Kidney tubule cell (primary cell): ENCODE data around the gene GEN1.
A peak's percentile ranks its signal among the peaks of the same experiment; 100 is the strongest.

Source experiments
- DNase-seq: peaks from one replicate; pipeline ENCODE4 v3.0.0-alpha.2; 2018; ENCODE audit warnings: low spot score

The GEN1 gene, protein sequence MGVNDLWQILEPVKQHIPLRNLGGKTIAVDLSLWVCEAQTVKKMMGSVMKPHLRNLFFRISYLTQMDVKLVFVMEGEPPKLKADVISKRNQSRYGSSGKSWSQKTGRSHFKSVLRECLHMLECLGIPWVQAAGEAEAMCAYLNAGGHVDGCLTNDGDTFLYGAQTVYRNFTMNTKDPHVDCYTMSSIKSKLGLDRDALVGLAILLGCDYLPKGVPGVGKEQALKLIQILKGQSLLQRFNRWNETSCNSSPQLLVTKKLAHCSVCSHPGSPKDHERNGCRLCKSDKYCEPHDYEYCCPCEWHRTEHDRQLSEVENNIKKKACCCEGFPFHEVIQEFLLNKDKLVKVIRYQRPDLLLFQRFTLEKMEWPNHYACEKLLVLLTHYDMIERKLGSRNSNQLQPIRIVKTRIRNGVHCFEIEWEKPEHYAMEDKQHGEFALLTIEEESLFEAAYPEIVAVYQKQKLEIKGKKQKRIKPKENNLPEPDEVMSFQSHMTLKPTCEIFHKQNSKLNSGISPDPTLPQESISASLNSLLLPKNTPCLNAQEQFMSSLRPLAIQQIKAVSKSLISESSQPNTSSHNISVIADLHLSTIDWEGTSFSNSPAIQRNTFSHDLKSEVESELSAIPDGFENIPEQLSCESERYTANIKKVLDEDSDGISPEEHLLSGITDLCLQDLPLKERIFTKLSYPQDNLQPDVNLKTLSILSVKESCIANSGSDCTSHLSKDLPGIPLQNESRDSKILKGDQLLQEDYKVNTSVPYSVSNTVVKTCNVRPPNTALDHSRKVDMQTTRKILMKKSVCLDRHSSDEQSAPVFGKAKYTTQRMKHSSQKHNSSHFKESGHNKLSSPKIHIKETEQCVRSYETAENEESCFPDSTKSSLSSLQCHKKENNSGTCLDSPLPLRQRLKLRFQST

DNA sequence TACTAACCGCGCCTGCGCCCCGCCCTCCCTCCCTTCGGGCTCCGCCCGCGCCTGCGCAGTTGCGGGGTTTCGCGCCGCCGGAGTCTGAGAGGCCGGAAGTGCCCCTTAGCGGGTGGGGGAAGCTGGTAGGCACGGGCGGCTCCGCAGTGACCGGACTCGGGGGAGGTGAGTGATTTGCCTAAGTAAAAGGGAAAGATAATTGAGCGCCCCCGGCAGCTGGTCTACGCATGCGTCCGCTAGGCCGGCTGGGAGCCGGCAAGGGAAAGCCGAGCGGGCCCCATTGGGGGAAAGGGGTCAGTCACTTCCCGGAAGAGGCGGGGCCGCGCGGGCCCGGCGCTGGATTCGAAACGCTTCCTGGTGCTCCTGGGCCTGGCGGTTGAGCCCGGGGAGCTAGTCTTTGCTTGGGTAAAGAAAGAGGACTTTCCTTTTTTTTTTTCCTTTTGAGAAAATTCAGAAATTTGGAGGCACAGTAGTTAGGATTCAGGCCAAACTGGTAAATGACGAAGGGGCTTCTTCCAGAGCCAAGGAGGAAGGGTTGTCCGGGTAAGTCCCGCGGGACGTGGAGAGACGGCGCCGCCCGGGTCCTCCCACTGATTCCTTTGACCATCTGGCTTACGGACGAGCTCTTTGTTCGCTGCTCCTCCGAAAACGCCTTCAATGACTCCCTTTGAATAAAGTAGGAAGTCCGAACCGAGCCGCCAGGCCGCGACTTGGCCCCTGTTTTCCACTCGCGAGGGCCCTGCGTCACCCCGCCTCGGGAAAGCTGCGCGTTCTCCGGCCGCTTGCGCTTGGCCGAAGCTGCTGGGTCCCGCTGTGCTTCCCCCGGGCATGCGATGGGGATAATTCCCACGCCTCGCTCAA, at the start of gene GEN1, which contains the start of gene SMC6:
GEN1 (plus strand) TSS at position 336 of the 861 bp plus-strand sequence. CDS start 5,806 bp downstream, outside the sequence.
SMC6 (minus strand) TSS at position 8 of the 861 bp plus-strand sequence. CDS start 7,864 bp downstream, outside the sequence.
- peak; percentile 93 for DNase-seq

DNA sequence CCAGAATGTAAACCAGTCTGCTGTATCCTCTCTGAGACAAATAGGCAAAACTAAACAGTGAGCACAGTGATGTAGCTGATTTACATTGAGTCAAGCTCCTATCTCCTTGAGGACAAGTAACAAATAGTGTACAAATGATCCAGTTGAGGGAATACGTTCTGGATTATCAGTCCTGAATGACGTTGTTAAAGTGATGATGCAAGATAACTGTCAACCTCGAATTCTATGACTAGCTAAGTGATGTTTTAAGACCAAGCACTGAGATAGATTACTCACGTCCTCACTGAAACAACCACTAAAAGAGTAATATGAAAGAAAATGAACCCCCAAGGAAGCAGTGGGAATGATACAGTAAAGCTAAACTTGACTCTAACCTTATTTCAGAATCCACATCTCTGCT, 47.1 kb upstream of the GEN1 start:
- DNase-seq: no peak

DNA sequence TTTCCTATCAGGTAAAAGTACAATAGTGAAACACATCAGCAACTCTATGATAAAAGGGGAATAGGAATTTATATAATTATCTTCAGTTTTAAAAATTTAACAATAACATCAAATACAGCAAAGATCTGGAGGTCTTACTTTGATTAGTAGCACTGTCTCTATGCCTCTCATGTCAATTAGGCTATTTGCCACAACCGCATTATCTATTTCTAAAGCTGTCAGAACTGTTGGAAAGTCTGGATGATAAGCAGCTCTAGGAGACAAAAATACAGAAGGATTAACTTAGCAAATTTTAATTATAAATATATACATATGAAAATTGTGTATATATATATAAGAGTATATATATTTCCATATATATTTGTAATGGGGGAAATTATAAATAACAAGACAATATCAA, 45.4 kb upstream of the GEN1 start:
- DNase-seq: no peak

DNA sequence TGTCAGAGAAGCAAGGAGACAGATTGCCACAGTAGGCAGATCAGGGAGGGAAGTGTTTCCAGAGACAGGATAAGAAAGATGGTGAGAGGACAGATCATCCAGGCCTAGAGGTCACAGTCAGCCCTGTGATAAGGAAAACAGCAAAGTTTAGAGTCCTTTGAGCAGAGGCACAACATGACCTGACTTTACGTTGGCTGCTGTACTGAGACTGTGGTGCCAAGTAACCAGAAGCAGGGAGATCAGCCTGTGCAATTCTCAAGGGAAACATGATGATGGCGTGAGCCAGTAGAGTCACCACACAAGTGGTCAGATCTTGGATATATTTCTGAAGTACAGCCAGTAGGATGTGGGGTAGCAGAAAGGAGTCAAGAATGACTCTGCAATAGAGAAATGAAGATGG, 44.0 kb upstream of the GEN1 start:
- no peak for DNase-seq

DNA sequence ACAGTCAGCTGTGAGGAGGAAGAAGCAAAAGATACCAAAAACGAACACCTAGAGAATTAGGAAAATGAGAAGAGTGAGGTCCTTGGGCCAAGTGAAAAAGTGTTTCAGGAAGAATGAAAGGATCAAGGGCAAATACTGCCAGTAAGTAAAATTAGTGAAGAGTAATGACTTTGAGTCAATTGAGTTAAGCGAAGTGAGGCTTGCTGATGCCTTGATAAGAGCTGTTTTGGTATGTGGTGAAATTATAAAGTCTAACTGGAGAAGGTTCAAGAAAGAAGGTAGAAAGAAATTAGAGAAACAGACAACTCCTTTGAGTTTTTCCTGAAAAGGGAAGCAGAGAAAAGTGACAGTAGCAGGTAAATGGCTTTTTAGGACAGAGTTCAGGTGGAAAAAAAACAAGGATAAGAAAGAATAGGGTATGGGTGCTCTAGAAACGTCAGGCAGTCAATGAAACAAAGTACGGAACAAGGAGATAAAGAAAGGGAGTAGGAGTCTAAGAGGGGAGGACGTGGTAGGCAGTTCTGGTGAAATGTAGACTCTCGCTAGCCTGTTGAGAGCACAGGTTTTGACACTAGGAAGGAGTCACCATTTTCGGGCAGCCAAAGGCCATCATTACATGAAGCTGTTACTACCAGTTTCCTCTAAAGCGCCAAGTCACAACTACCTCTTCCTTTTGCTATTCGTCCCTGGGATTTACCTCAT, 43.2 kb upstream of the GEN1 start:
- no peak for DNase-seq

DNA sequence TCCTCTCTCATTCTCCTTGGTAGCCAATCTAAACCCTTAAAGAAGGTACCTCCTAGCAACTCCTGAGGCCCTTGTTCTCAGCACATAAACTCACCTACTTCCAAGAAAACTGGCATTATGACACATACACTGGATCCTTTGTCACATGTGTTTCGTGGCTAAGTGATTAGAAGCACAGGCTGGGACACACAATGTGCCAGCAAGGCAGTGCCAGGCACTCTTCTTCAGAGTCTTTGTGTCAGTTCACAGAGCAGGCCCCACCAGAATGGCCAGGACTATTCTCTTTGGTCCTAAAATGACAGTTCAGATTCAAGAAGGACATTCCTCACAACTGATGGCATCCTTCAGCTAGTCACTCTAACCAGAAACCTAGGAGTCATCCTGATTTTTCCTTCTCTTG, 40.6 kb upstream of the GEN1 start:
- no peak for DNase-seq

DNA sequence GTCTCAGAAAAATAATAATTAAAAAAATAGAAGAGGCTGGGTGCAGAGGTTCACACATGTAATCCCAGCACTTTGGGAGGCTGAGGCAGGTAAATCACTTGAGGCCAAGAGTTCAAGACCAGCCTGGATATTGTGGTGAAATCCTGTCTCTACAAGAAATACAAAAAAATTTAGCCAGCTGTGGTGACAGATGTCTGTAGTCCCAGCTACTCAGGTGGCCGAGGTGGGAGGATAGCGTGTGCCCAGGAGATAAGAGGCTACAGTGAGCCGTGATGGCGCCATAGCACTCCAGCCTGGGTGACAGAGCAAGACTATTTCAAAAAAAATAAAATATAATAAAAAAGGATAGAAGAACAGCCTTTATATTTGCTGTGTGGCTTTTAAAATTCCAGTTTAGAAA, 36.3 kb upstream of the GEN1 start:
- DNase-seq: no peak

DNA sequence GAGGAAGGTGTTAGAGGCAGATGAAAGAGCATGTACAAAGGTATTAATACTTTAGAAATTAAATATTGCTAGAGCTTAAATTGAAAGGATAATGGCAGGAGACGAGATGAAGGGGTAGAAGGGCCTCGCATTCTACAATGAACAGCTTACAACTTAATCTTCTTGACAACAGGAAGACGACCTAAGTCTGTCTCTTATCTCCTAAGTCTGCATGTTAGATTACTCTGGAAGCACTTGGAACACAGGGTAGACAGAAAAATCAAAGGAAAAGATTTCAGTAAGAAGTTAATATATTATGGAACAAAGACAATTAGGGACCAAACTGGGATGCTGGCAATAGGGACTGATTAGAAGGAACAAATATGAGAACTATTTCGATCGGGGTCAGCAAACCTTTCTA, 35.2 kb upstream of the GEN1 start:
- DNase-seq: no peak

DNA sequence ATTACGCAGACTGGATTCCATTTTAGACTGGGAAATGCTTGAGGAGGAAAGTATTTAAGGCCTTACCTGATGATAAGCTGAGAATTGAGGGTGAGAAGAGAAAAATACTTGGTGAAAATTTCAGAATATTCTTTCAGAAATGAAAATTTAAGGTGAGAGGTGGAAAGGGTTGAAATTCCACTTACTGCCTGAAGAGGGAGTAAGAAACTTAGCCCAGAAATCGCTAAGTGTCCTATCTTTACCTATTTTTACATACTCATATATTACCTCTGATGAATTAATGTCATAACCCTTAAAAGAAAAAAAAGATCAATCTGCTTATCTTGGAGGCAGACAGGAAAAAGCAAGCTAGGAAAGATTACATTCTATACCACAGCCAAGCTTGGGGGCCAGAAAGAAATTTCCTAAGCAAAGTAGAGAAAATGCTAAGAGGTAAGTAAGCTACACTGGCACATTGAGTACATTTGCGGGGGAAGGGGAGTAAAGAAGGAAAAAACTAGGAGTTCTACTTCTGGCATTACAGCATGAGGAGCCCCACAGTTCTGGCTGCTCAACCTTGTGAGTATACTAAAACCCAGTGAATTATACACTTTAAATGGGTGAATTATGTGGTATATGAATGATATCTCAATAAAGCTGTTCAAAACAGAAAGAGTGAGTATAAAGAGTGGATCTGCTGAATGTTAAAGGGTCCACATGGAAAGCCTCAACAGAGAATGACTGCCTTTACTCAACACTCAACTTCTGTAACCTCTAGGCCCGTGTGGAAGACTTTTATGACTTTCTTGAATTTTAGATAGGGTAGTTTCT, 34.2 kb upstream of the GEN1 start:
- DNase-seq: peak; percentile 42

DNA sequence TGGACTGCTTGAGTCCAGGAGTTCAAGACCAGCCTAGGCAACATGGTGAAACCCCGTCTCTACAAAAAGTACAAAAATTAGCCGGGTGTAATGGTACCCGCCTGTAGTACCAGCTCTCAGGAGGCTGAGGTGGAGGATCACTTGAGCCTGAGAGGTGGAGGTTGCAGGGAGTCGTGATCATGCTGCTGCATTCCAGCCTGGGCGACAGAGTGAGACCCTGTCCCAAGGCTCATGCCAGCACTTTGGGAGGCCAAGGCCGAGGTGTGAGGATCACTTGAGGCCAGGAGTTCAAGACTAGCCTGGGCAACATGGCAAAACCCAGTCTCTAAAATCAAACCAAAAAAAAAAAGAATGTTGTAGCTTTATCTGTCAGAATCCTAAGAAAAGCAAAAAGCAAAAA, 25.7 kb upstream of the GEN1 start:
- no peak for DNase-seq

DNA sequence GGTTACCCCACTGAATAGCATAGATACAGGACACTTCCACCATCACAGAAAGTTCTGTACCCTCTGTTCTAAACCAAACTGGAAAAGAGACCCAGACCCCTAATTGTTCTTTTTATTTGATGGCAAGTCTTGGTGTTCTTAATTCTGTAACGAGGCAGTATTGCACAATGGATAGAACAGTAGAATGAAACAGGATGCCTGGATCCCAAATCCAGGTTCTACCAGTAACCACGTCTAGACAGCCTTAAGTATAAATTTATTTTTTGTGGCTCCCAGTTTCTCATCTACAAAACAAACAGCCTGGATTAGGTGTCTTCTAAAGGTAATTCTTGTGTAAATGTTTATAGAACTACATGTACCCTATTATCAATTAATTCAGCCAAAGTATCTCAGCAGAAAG, 24.1 kb upstream of the GEN1 start:
- DNase-seq: no peak

DNA sequence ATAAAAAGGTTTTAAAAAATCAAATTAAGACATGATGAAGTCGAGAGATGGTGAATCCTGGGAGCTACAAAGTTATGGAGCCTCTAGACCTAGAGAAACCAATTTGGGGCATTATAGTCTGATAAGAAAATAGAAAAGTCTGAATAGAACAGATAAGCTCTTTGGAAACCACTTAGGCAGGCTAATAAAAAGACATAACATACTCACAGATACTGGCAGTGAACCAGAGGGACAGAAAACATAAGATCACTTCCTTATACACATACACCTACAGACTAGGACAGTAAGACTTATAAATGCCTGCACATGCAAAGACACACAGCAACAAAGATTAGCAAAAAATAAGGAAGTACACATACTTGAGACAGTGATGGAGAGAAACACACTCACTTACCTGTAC, 20.3 kb upstream of the GEN1 start:
- no peak for DNase-seq

DNA sequence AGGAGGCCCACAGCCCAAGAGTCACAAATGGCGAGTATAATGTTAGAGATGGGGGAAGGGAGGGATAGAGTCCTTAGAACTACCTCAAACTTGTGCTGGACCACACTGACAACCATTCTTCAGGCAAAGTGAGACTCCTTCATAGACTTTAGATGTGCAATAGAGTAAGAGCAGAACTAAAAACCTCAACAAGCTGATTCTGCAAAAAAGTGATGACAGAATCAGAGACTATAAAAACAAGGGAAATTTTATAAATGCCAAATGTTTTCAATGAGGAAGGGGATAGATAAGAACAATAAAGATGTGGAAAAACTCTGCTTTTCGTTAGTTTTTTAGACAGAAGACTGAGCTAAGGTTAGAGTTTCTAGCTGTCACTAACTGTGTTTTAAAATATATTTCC, 18.1 kb upstream of the GEN1 start:
- no peak for DNase-seq

DNA sequence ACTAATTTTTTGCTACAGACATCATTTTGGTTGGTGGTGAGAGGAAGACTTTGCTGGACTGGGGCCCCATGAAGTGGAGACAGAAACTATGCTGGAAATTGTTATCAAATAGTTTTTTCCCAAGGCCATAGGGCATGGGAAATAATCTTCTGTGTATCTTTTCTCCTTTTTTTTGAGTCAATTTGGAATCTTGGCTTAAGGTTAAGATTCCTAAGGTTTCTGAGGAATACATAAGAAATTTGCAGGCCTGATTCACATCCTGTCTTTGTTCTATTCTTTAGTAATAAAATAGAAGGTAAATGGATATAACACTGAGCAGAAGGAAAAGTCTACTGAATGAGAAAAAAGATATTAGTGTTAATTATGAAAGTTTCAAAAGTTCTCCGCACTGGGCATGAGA, 16.9 kb upstream of the GEN1 start:
- no peak for DNase-seq

DNA sequence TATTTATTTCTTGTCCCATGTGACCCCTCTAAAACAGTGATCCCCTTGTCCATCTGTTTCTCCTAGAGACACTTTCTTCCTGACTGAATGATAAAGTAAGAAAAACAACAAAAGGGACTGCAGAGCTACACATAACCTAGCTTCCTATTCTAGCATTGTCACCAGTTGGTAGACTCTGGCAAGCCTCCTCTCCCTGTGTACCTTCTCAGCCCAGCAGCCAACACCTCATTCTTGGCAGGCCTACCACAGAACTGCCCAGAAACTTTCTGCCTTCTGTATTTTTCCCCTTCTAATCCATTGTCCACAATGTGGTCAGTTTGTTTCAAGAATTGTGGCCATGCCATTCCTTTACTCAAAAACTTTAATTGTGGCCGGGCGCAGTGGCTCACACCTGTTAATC, 13.7 kb upstream of the GEN1 start:
- DNase-seq: no peak

DNA sequence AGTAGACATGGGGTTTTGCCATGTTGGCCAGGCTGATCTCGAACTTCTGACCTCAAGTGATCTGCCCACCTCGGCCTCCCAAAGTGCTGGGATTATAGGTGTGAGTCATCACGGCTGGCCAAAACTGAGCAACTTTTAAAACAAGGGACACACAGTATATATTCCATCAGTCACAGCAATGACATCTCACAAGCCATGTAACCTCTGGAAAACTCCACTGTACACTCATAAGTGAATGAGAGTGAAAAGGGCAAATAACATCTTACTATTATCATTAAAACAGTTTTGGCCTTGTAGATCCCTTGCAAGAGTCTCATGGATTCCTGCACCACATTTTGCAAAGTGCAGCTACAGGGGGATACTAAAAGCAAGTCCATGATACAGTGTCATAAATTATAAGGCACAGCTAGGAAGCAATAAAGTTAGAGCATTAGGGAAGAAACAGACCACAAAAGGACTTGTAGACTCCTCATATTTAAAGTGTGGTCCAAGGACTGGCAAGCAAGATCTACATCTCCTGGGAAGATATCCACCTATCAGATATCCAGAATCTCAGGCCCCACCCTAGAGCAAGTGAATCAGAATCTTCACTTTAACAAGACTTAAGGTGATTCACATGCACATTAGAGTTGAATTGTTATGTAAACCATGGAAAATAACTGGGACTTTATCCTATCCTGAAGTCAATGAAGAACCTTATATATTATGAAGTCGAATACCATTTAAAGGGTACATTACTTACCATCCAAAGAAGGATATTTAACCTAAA, 6.1 kb upstream of the GEN1 start:
- DNase-seq: peak; percentile 37

DNA sequence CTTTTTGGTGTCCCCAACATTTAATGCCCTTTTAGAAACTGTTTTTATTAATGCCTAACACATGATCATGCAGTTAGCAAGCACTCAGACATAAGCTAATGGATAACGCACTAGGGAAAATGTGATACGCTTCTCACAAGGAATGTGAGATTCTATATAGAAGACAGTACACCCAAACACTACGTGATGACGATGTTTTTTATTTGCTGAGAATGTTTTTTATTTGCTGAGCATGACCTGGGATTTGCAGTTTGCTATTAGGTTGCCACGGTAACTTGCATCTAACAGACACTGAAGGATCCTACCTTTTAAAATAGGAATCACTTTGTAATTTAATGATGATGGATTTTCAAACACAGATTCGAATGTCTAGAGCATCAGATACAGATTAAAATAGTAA, 5.2 kb upstream of the GEN1 start:
- no peak for DNase-seq

DNA sequence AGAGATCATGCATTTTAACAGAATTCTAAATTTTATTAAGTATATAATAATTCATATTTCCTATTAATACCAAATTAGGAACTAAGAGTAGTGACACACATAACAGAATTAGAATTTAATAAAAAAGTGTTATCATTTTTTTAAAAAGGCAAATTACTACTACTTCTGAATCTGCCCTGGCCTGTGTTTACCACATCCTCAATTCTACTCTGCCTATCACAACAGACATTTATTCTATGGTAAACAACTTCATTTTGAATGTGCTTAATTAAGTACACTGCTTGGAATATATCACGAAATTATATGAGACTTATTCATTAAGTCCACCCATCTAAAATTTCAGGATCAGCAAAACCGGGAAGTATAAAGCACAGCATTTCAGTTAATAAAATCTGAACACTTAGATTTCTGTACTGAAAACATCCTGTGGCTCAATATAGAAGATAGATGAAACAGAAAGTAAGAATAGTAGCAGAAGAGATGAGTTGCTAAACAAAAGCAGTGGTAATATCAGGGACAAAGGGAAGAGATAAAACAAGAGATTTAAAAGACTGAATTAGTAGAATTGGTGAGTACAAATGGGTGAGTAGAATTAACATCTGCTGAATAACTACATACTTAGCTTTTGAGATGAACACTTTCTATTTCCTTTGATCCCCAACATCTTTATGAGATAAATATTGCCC, 4.0 kb upstream of the GEN1 start:
- no peak for DNase-seq

DNA sequence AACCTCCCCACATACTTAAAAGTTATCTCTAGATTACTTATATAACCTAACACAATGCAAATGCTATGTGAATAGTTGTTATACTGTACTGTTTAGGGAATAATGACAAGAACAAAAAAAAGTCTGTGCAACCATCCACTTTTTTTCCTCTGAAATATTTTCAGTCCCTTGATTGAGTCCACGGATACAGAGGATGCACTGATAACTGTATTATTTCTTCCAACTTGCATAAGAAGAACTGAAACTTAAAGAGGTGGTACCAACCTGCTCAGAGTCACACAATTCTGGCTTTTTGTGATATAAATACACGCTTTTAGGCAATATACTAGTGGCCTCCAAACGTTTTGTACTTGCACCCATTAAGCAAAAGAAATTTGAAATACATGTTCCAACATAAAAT, 1.7 kb upstream of the GEN1 start:
- no peak for DNase-seq
